GM12874 (cell line): ENCODE results near the gene ZSWIM6.

Source experiments
- TF ChIP-seq, protein P1 (sequence below): IDR thresholded peaks from 2 replicates; pipeline ENCODE4 v1.5.1; 2011; ENCODE audit warnings: low read depth, mild to moderate bottlenecking, control low read depth, low read length, moderate library complexity; ENCODE audit not compliant: insufficient read depth

Gene ZSWIM6

DNA sequence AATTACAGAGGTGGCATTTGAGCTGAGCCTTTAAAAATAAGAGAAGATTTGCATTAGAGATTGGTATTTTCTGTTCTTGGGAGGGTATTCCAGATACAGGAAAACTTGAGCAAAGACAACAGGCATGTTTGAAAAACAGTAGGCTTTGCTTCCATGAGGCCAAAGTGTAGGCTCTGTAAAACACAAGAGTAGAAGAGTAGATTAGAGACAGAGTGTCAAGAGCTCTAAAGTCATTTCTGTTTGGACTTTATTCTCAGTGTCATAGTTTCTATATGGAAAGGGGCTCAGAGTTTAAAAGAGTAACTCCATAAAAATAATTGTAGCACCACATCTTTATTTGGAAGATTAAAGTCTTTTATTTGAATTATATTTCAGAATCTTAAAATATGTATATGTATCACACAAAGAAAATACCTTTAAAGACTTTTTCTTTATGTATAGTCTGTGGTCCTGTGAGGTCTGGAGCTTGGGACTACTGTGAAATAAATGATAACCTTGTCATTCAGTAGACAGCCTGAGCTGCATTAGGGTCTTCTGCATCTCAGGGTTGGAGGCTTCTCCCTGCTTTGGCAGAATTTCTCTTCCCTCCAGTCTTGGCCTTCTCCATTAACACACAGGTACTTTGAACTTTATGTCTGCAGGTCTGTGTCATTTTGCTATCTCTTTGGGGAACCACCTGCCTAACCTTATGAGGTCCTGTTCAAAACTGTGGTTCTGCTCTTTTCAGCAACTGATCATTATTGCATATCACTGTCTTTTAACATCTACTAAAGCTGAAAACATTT is 73.6 kb downstream of the ZSWIM6 start:
- TF ChIP-seq, protein P1, sequence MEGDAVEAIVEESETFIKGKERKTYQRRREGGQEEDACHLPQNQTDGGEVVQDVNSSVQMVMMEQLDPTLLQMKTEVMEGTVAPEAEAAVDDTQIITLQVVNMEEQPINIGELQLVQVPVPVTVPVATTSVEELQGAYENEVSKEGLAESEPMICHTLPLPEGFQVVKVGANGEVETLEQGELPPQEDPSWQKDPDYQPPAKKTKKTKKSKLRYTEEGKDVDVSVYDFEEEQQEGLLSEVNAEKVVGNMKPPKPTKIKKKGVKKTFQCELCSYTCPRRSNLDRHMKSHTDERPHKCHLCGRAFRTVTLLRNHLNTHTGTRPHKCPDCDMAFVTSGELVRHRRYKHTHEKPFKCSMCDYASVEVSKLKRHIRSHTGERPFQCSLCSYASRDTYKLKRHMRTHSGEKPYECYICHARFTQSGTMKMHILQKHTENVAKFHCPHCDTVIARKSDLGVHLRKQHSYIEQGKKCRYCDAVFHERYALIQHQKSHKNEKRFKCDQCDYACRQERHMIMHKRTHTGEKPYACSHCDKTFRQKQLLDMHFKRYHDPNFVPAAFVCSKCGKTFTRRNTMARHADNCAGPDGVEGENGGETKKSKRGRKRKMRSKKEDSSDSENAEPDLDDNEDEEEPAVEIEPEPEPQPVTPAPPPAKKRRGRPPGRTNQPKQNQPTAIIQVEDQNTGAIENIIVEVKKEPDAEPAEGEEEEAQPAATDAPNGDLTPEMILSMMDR = no peak

- TF ChIP-seq, protein P1 = no peak
Observed at GRCh38 chr5:61407706-61408270, 75.7 kb downstream of the ZSWIM6 start.

DNA sequence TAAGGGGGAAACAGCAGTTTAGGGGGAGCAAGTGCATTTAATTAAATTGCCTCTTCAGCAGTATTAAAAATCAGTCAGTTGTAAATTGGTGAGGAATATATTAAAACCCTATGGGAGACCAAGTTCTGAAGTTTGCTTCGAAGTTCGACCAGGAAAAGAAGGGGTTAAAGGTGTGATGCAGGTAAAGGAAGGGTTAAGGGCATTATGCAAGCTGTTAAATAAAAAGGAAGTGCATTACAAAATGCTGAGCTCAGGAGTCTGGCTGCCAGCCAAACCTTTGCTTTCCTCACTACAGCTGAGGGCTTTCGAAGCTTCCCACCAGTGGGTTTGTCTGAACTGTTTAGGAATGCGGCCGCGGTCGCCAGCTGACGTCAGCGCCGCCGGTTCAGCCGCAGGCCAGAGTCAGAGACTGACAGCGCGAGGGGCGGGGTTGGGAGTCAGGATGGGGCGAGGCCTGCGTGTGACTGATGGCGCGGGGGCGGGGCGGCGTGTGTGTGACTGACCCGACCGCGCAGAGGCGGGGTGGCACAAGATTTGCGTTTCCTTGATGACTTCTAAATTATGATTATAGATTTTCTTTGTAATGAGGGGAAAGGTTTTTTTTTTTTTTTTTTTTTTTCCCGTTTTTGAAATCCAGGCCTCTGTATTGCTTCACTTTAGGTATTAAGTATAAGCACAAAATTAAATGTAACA is 76.6 kb downstream of the ZSWIM6 start:
- TF ChIP-seq, protein P1 = no peak

DNA sequence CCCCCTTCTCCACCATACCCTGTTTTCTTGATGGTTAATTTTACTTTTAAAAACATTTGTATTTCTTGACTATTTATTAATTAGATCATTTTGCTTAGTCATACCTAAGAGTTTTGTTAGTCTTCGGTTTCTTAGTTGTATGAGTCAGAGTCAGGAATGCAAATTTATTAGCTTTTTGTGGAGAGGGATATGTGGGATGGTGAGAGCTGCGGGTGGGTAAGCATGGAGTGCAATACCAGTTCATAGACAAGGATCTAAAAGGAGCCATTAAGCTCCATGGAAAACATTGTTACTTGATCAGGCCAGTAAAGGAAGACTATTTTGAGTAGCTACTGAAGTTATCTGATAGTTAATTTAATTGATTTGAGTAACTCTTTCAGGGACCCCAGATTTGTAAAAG is 77.5 kb downstream of the ZSWIM6 start:
- TF ChIP-seq, protein P1 = no peak

DNA sequence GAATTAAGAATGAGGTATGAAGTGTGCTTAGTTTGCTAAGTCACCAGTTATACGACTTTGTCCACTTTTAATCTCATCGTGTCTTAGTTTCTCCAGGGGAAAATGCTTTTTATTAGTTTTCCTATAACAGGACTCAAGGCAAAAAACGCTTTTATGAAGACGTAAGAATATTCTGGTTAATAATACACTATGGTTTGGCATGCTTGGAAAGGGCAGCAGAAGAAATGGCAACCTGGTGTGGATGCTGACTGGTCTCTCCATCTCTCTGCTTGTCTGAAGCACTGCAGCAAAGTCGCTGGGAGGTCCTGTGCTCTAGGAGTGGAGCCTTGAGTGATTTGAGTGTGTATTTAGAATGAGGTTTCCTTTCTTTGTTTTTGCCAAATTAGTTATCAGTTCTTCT is 78.8 kb downstream of the ZSWIM6 start:
- TF ChIP-seq, protein P1 = no peak

GRCh38 chr5:61412361-61412760 is 80.3 kb downstream of the ZSWIM6 start:
- TF ChIP-seq, protein P1 = no peak

- TF ChIP-seq, protein P1 = no peak
Observed at GRCh38 chr5:61414806-61415205, 82.7 kb downstream of the ZSWIM6 start.
